Right lobe of liver (tissue), 6 donors: ENCODE results near the gene CCDC63. TPM values are rescaled to one million over a fixed set of nuclear protein-coding genes. Genes with fewer than 3 reads are reported as not detected.

Experiments
- ATAC-seq, 4 donors: fragments of 200-7000 bp; cut with Tn5 transposase; one replicate each; pipeline ENCODE4 v1.9.1; 2020; ENCODE audit warnings: mild to moderate bottlenecking in 4 of 4, moderate library complexity in 4 of 4
- DNase-seq, 3 donors: peaks; one replicate each; pipeline ENCODE4 v3.0.0-alpha.2; 2020
- H3K27ac ChIP-seq, 3 donors: fragments of 200-600 bp; one replicate each; pipeline ENCODE4 v1.8.0; 2022
- H3K27me3 ChIP-seq, 2 donors: fragments of 200-600 bp; one replicate each; pipeline ENCODE4 v1.8.0; 2022
- H3K36me3 ChIP-seq, 4 donors: fragments of 200-600 bp; sonication (generic) in 1 of 4; one replicate each; pipeline versions ENCODE4 v1.5.1 to v1.8.0; 2017 to 2022; ENCODE audit warnings: control low read depth in 1 of 4
- H3K4me1 ChIP-seq, 4 donors: fragments of 200-600 bp; sonication (generic) in 1 of 4; one replicate each; pipeline versions ENCODE4 v1.5.1 to v1.8.0; 2017 to 2022; ENCODE audit warnings: control low read depth in 1 of 4
- H3K4me3 ChIP-seq, 3 donors: fragments of 200-600 bp; one replicate each; pipeline ENCODE4 v1.8.0; 2022
- H3K9me3 ChIP-seq, 4 donors: fragments of 200-600 bp; sonication (generic) in 1 of 4; one replicate each; pipeline versions ENCODE4 v1.5.1 to v1.8.0; 2017 to 2022; ENCODE audit warnings: control low read depth in 1 of 4
- POLR2A ChIP-seq: fragments of 450-650 bp; IDR thresholded peaks from one replicate; pipeline ENCODE4 v1.6.1; 2017; ENCODE audit warnings: antibody characterized with exemption, mild to moderate bottlenecking
- WGBS: methylation state at CpG from one replicate; pipeline ENCODE4 v1.1.6; 2018; ENCODE audit warnings: low coverage, low lambda C conversion rate; ENCODE audit not compliant: insufficient coverage; ENCODE audit errors: missing lambda C conversion rate; 5-methylcytosine and 5-hydroxymethylcytosine counted together
- intact Hi-C, 2 donors: fragments of 100-400 bp; cut with DNase I; formaldehyde crosslinking; loops; one replicate each; pipeline versions ENCODE4 v1.11.2 to v1.14.1; 2022
- total RNA-seq, 6 experiments: library from RNA; depleted of rRNA in 2 of 6; stranded (reverse); fragments of >200 nt in 2 of 6; fragmentation: NEBNext Ultra II Directional in 3 of 6; extraction: Animal tissue kit (Norgen Biotek cat#: 25700) in 3 of 6; gene quantifications; one replicate each; pipeline versions ENCODE4 v1.1.0 to v1.2.4, GENCODE V29; 2016 to 2023
- TF ChIP-seq, protein P1 (sequence below), 4 donors: fragments of 200-600 bp in 3 of 4; fragments of 450-650 bp in 1 of 4; IDR thresholded peaks; one replicate each; pipeline versions ENCODE4 v1.5.1 to v1.8.0; 2016 to 2022; ENCODE audit warnings: antibody characterized with exemption in 4 of 4, mild to moderate bottlenecking in 2 of 4
- donor health status: DM: no; HTN: yes; CAD: no.
- donor health status: DM: no; HTN: no; CAD: no.
- donor health status: DM: no; HTN: no; CAD: no.
- donor health status: DM: no; HTN: yes; CAD: no.
- donor health status: DM: no; HTN: yes; CAD: no.

Gene CCDC63
- total RNA-seq, 6 experiments from 2014 or later, result not detected

DNA sequence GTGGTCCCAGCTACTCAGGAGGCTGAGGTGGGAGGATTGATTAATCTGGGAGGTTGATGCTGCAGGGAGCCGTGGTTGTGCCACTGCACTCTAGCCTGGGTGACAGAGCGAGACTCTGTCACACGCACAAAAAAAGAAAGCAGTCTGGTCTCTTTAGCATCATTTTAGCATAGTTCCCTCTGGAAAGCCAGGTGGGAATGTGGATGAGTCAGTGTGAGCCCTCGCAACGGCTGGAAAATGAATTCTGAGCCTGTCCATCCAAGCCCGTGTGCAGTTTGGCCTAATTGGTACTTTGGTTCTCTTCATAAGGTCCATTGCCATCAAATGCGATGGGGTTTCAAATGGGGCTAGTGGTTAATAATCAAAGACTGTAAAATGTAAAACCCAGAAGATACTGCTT is 71.2 kb downstream of the CCDC63 start:
- no peak for DNase-seq
- H3K27ac ChIP-seq, result no peak overlapping the region
- intact Hi-C loops, result no loop called here
- H3K4me1 ChIP-seq, result no peaks in the 10 kb centered on the region
- ATAC-seq, result no peak
- no peaks in the 10 kb centered on the region for H3K9me3 ChIP-seq
- no peaks in the 10 kb centered on the region for H3K27me3 ChIP-seq
- 64% methylated on average over 6 of the region's 7 CpGs for WGBS
- H3K36me3 ChIP-seq, result no peaks in the 10 kb centered on the region
- no peak overlapping the region for H3K4me3 ChIP-seq
- TF ChIP-seq, protein P1, sequence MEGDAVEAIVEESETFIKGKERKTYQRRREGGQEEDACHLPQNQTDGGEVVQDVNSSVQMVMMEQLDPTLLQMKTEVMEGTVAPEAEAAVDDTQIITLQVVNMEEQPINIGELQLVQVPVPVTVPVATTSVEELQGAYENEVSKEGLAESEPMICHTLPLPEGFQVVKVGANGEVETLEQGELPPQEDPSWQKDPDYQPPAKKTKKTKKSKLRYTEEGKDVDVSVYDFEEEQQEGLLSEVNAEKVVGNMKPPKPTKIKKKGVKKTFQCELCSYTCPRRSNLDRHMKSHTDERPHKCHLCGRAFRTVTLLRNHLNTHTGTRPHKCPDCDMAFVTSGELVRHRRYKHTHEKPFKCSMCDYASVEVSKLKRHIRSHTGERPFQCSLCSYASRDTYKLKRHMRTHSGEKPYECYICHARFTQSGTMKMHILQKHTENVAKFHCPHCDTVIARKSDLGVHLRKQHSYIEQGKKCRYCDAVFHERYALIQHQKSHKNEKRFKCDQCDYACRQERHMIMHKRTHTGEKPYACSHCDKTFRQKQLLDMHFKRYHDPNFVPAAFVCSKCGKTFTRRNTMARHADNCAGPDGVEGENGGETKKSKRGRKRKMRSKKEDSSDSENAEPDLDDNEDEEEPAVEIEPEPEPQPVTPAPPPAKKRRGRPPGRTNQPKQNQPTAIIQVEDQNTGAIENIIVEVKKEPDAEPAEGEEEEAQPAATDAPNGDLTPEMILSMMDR (IDR thresholded peaks at IDR 0.05), result no peak
- TF ChIP-seq POLR2A, result no peak

DNA sequence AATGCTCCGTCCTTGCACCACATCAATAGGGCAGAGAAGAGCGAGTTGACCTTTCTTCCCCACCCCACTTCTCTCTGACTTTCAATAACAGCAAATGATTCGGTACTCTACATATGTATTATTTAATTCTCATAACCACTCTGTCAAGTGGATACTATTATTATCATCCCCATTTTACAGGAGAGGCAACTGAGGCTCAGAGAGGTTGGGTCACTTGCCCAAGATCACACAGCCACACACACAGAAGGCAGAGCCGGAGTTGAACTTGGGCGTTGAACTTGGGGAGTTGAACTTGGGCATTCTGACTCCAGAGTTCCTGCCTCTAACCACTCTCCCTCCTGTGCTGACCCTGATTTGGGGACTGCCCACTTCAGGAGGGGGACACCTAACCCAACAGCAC is 72.9 kb downstream of the CCDC63 start:
- WGBS, result 72% methylated on average over 5 of the region's 5 CpGs
- intact Hi-C loops, result no loop called here
- DNase-seq (no peak), ATAC-seq (no peak)
- H3K36me3 ChIP-seq, result no peaks in the 10 kb centered on the region
- no peaks in the 10 kb centered on the region for H3K4me1 ChIP-seq
- no peak for TF ChIP-seq POLR2A
- TF ChIP-seq, protein P1 (IDR thresholded peaks at IDR 0.05), result no peak
- no peaks in the 10 kb centered on the region for H3K9me3 ChIP-seq
- no peaks in the 10 kb centered on the region for H3K27me3 ChIP-seq
- no peak overlapping the region for H3K27ac ChIP-seq
- H3K4me3 ChIP-seq, result no peak overlapping the region

DNA sequence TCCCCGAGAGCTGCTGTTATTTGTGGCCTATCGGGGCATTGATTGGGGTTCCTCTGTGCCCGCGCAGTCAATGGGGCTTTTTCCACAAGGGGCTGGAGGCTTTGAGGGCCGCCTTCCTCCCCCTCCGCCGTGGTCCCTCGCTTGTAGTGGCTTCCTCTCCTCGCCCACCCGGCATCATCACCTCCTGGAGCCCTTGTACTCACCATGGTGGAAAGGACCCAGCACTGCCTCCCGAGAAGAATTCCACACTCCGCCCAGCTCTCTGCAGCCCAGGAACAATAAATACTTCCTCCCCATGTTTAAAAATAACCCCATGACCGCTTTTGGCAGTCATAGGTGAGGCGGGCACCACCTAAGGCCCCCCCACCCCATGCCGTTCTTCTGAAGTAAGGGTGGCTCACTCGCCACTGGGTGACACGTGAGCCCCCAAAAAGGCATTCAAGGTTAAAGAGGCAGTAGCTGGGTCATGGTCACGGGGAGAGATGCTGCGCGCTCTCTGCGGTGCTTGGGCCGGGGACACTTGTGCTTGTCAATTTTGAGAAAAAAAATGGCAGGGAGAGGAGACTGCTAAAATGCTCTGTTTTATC is 73.6 kb downstream of the CCDC63 start, which contains the start of gene MYL2:
Gene MYL2 (minus strand): TSS at position 256 of the 587 bp plus-strand sequence. CDS start 50 bp downstream, at position 206.
- WGBS, result 44% methylated on average over 9 of the region's 22 CpGs
- no peak for ATAC-seq
- intact Hi-C loops, result no loop called here
- H3K36me3 ChIP-seq, result no peaks in the 10 kb centered on the region
- no peak within 1 kb of the TSS for H3K4me3 ChIP-seq
- no peaks in the 10 kb centered on the region for H3K27me3 ChIP-seq
- H3K9me3 ChIP-seq, result no peaks in the 10 kb centered on the region
- H3K4me1 ChIP-seq, result no peaks in the 10 kb centered on the region
- TF ChIP-seq POLR2A, result no peak
- TF ChIP-seq, protein P1 (IDR thresholded peaks at IDR 0.05), result no peak
- no peak within 1 kb of the TSS for H3K27ac ChIP-seq
- no peak for DNase-seq

DNA sequence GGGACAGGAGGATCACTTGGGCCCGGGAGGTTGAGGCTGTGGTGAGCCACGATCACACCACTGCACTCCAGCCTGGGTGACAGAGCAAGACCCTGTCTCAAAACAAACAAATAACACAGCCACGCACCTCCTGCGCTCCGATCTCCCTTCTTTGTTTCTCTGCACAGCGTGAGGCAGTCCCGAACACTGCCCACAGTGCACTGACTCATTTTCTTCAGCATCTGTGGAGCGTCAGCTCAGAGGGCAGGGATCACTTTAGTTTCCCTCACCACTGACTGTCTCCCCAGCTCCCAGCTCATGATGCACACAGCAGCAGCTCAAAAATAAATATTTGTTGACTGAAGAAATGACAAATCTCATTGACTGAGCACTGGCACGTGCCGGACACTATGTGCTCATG is 74.5 kb downstream of the CCDC63 start:
- H3K27me3 ChIP-seq, result no peaks in the 10 kb centered on the region
- TF ChIP-seq, protein P1 (IDR thresholded peaks at IDR 0.05), result no peak
- TF ChIP-seq POLR2A, result no peak
- no peaks in the 10 kb centered on the region for H3K9me3 ChIP-seq
- WGBS, result 61% methylated on average over 9 of the region's 10 CpGs
- H3K36me3 ChIP-seq, result no peaks in the 10 kb centered on the region
- H3K4me3 ChIP-seq, result no peak overlapping the region
- intact Hi-C loops, result no loop called here
- ATAC-seq (no peak), DNase-seq (no peak)
- no peak overlapping the region for H3K27ac ChIP-seq
- H3K4me1 ChIP-seq, result no peaks in the 10 kb centered on the region
